Bronchial epithelial cell (primary cell): ENCODE measurements around the gene SYCP2. TPM values are rescaled to one million over a fixed set of nuclear protein-coding genes. Genes with fewer than 3 reads are reported as not detected.

Experiments
- DNase-seq: peaks from one replicate; pipeline ENCODE4 v3.0.0-alpha.2; 2010; ENCODE audit warnings: low read depth
- FAIRE-seq: peaks from 2 replicates; lab custom pipeline; 2011; peaks lifted over from hg19 to GRCh38; lab: Jason Lieb, UNC
- H3K27me3 ChIP-seq: 2 replicates; pipeline ENCODE4 v1.5.1; 2011; ENCODE audit warnings: low read length; ENCODE audit not compliant: control insufficient read depth, insufficient read depth
- H3K36me3 ChIP-seq: 2 replicates; pipeline ENCODE4 v1.5.1; 2011; ENCODE audit warnings: low read length; ENCODE audit not compliant: control insufficient read depth, insufficient read depth
- H3K4me3 ChIP-seq: 2 replicates; pipeline ENCODE4 v1.5.1; 2011; ENCODE audit warnings: mild to moderate bottlenecking, low read depth, low read length, control low read depth
- CTCF ChIP-seq: IDR thresholded peaks from 2 replicates; pipeline ENCODE4 v1.5.1; 2011; ENCODE audit warnings: mild to moderate bottlenecking, moderate library complexity, low read length, control low read depth, inconsistent platforms; ENCODE audit not compliant: insufficient read depth, severe bottlenecking
- total RNA-seq: library from RNA; depleted of rRNA; stranded (reverse); fragments of >200 nt; gene quantifications from 2 replicates; pipeline ENCODE4 v1.2.1, GENCODE V29; 2014

Gene SYCP2
- total RNA-seq, 1 donor from 2014 or later: 0.26 TPM

DNA sequence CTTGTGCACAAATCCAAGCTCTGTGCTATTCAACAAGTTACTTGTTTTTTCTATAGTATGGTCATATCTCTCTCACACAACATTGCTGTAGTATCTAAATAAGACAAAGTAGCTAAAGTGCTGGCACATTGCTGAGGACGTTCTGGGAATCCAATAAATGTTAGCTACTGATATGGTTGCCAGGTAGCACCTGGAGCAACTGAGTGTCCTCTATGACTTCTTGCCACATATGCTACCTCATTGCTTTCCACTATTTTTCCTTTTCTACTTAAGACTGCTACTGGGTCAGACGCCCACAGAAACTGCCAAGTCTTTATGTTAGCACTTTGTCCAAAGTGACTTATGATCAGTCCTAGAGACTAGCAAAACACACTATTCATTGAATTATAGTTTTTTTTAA lies 85.3 kb downstream of the SYCP2 start:
- Histone ChIP-seq H3K4me3 (no peak overlapping the region), H3K27me3 (no peaks in the 10 kb centered on the region), H3K36me3 (no peaks in the 10 kb centered on the region)
- no peak for TF ChIP-seq CTCF
- FAIRE-seq (no peak), DNase-seq (no peak)

DNA sequence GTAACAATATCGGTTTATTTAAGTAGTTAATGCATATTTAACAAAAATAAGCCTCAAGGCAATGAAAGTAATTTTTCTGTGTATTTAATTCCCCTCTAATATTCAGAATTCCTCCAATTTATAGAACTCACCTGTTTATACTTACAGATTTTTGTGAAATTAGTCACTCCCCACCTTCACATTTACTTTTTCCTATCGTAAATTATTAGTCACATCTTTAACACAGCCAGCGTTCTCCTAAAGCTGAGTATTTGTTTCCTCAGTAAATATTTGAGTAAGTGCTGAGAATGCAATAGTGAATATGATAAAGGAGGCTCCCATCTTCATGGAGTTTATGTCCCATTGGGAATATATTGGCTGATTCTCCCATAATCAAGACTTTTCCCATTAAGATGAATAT lies 88.0 kb downstream of the SYCP2 start:
- Histone ChIP-seq H3K36me3 (peaks cover 1% of the 10 kb centered on the region), H3K4me3 (no peak overlapping the region), H3K27me3 (no peaks in the 10 kb centered on the region)
- FAIRE-seq: no peak
- peak; percentile 83 for DNase-seq
- TF ChIP-seq CTCF: no peak

GRCh38 chr20:59839400-59839799 lies 94.0 kb downstream of the SYCP2 start:
- Histone ChIP-seq H3K27me3 (no peaks in the 10 kb centered on the region), H3K36me3 (peaks cover 3% of the 10 kb centered on the region), H3K4me3 (no peak overlapping the region)
- FAIRE-seq: no peak
- no peak for DNase-seq
- no peak for TF ChIP-seq CTCF

GRCh38 chr20:59837623-59838394 lies 95.6 kb downstream of the SYCP2 start:
- DNase-seq: peak; percentile 57
- Histone ChIP-seq H3K4me3 (peak overlapping the region; percentile 41), H3K36me3 (peaks cover 3% of the 10 kb centered on the region), H3K27me3 (no peaks in the 10 kb centered on the region)
- no peak for TF ChIP-seq CTCF
- FAIRE-seq: no peak

GRCh38 chr20:59836767-59837166 lies 96.7 kb downstream of the SYCP2 start:
- no peak for FAIRE-seq
- DNase-seq: peak; percentile 42
- Histone ChIP-seq H3K36me3 (peaks cover 3% of the 10 kb centered on the region), H3K27me3 (no peaks in the 10 kb centered on the region), H3K4me3 (peak overlapping the region; percentile 41)
- TF ChIP-seq CTCF: no peak
